Kidney epithelial cell (primary cell): ENCODE measurements around the gene RAE1. TPM values are rescaled to one million over a fixed set of nuclear protein-coding genes. Genes with fewer than 3 reads are reported as not detected.

ENCODE experiments used
- DNase-seq: peaks from one replicate; pipeline ENCODE4 v3.0.0-alpha.2; 2010; ENCODE audit warnings: low read depth
- H3K27me3 ChIP-seq: 2 replicates; pipeline ENCODE4 v1.6.0; 2011; ENCODE audit warnings: low read length; ENCODE audit not compliant: control insufficient read depth, insufficient read depth
- H3K36me3 ChIP-seq: 2 replicates; pipeline ENCODE4 v1.5.1; 2011; ENCODE audit warnings: low read length; ENCODE audit not compliant: control insufficient read depth, insufficient read depth
- H3K4me3 ChIP-seq: 2 replicates; pipeline ENCODE4 v1.5.1; 2011; ENCODE audit warnings: low read depth, mild to moderate bottlenecking, control low read depth, low read length
- total RNA-seq: library from RNA; depleted of rRNA; stranded (reverse); fragments of >200 nt; gene quantifications from 2 replicates; pipeline ENCODE4 v1.2.3, GENCODE V29; 2015
- TF ChIP-seq, protein P1 (sequence below): IDR thresholded peaks from 2 replicates; pipeline ENCODE4 v1.5.1; 2011; ENCODE audit warnings: mild to moderate bottlenecking, moderate library complexity, low read length, control low read depth, inconsistent platforms; ENCODE audit not compliant: insufficient read depth, poor library complexity, severe bottlenecking

The RAE1 gene
- total RNA-seq, 1 donor from 2014 or later, result 42.9 TPM

- DNase-seq, result no peak
- no peaks in the 10 kb centered on the region for H3K27me3 ChIP-seq
- TF ChIP-seq, protein P1, sequence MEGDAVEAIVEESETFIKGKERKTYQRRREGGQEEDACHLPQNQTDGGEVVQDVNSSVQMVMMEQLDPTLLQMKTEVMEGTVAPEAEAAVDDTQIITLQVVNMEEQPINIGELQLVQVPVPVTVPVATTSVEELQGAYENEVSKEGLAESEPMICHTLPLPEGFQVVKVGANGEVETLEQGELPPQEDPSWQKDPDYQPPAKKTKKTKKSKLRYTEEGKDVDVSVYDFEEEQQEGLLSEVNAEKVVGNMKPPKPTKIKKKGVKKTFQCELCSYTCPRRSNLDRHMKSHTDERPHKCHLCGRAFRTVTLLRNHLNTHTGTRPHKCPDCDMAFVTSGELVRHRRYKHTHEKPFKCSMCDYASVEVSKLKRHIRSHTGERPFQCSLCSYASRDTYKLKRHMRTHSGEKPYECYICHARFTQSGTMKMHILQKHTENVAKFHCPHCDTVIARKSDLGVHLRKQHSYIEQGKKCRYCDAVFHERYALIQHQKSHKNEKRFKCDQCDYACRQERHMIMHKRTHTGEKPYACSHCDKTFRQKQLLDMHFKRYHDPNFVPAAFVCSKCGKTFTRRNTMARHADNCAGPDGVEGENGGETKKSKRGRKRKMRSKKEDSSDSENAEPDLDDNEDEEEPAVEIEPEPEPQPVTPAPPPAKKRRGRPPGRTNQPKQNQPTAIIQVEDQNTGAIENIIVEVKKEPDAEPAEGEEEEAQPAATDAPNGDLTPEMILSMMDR, result no peak
- H3K4me3 ChIP-seq, result no peak overlapping the region
- H3K36me3 ChIP-seq, result peaks cover 2% of the 10 kb centered on the region
These were observed 20.3 kb downstream of the RAE1 start for GRCh38 chr20:57371363-57371762.

GRCh38 chr20:57372157-57372556, 21.1 kb downstream of the RAE1 start:
- H3K36me3 ChIP-seq, result peaks cover 2% of the 10 kb centered on the region
- DNase-seq, result no peak
- H3K27me3 ChIP-seq, result no peaks in the 10 kb centered on the region
- TF ChIP-seq, protein P1, result no peak
- no peak overlapping the region for H3K4me3 ChIP-seq

GRCh38 chr20:57372581-57373350, 21.7 kb downstream of the RAE1 start:
- no peaks in the 10 kb centered on the region for H3K27me3 ChIP-seq
- no peak for DNase-seq
- H3K36me3 ChIP-seq, result peaks cover 2% of the 10 kb centered on the region
- no peak overlapping the region for H3K4me3 ChIP-seq
- TF ChIP-seq, protein P1, result no peak

- H3K36me3 ChIP-seq, result peaks cover 2% of the 10 kb centered on the region
- H3K4me3 ChIP-seq, result no peak overlapping the region
- no peaks in the 10 kb centered on the region for H3K27me3 ChIP-seq
- DNase-seq, result no peak
- TF ChIP-seq, protein P1, result no peak
These were observed 23.4 kb downstream of the RAE1 start for GRCh38 chr20:57374343-57374930.

GRCh38 chr20:57374931-57375651, 24.0 kb downstream of the RAE1 start:
- no peak for DNase-seq
- H3K27me3 ChIP-seq, result no peaks in the 10 kb centered on the region
- TF ChIP-seq, protein P1, result no peak
- H3K4me3 ChIP-seq, result no peak overlapping the region
- no peaks in the 10 kb centered on the region for H3K36me3 ChIP-seq
